Ovary (tissue), 9 donors: Measurements from ENCODE around the gene FANK1. TPM values are rescaled to one million over a fixed set of nuclear protein-coding genes. Genes with fewer than 3 reads are reported as not detected.

Experiments
- DNase-seq, 5 donors: peaks; one replicate each; pipeline ENCODE4 v3.0.0-alpha.2; 2019 to 2020
- H3K27ac ChIP-seq, 2 donors: fragments of 200-600 bp; one replicate each; pipeline versions ENCODE4 v1.5.1 to v1.8.0; 2019 to 2022
- H3K27me3 ChIP-seq: fragments of 200-600 bp; one replicate; pipeline ENCODE4 v1.8.0; 2022
- H3K36me3 ChIP-seq: fragments of 200-600 bp; sonication (generic); one replicate; pipeline ENCODE4 v1.5.1; 2019
- H3K4me1 ChIP-seq: one replicate; pipeline ENCODE4 v1.8.1; 2013; ENCODE audit warnings: mild to moderate bottlenecking, moderate library complexity; ENCODE audit not compliant: insufficient read depth
- H3K4me3 ChIP-seq: fragments of 200-600 bp; sonication (generic); one replicate; pipeline ENCODE4 v1.5.1; 2017
- H3K9me3 ChIP-seq, 2 donors: fragments of 200-600 bp in 1 of 2; sonication (generic) in 1 of 2; one replicate each; pipeline versions ENCODE4 v1.5.1 to v1.8.1; 2013 to 2019; ENCODE audit warnings: mild to moderate bottlenecking in 1 of 2, moderate library complexity in 1 of 2
- EP300 ChIP-seq: sonication (generic); formaldehyde crosslinking; IDR thresholded peaks from one replicate; pipeline ENCODE4 v1.6.1; 2017; ENCODE audit warnings: antibody characterized with exemption
- POLR2A ChIP-seq: fragments of 450-650 bp; IDR thresholded peaks from one replicate; pipeline ENCODE4 v1.6.1; 2017; ENCODE audit warnings: antibody characterized with exemption, mild to moderate bottlenecking, moderate library complexity
- WGBS, 3 donors: extraction: QIAGEN DNeasy Blood & Tissue Kit in 1 of 3; methylation state at CpG; one replicate each; pipeline versions ENCODE4 v1.1.5 to v1.1.7; 2013 to 2017; 5-methylcytosine and 5-hydroxymethylcytosine counted together
- intact Hi-C, 4 donors: fragments of 100-400 bp; cut with DNase I; formaldehyde crosslinking; loops; one replicate each; pipeline versions ENCODE4 v1.11.0 to v1.15.1; 2022 to 2023
- polyA plus RNA-seq, 2 donors: library from polyadenylated mRNA; stranded (reverse); fragments of 200-250 nt in 1 of 2; fragments of 350-450 nt in 1 of 2; fragmentation: Illumina TruSeq in 1 of 2; extraction: RNeasy Lipid Tissue Mini Kit (QIAGEN cat#74804) in 1 of 2; gene quantifications; one replicate each; pipeline ENCODE4 v1.2.3, GENCODE V29; 2013 to 2014
- total RNA-seq, 7 donors: library from RNA; depleted of rRNA in 2 of 7; stranded (reverse); fragments of >200 nt in 2 of 7; fragmentation: NEBNext Ultra II Directional in 3 of 7; extraction: Animal tissue kit (Norgen Biotek cat#: 25700) in 3 of 7; gene quantifications; one replicate each; pipeline versions ENCODE4 v1.1.0 to v1.2.4, GENCODE V29; 2016 to 2023
- TF ChIP-seq, protein P1 (sequence below), 3 donors: fragments of 450-650 bp in 2 of 3; fragments of 200-600 bp in 1 of 3; IDR thresholded peaks; one replicate each; pipeline versions ENCODE4 v1.5.1 to v1.8.0; 2016 to 2022; ENCODE audit warnings: antibody characterized with exemption in 3 of 3, mild to moderate bottlenecking in 1 of 3
- donor health status: DM: no; HTN: no; CAD: no; lungs with moderate emphysema.
- donor health status: DM: no; HTN: no; CAD: no.
- donor health status: Bipolar disorder and iron deficiency.
- donor health status: DM: yes; HTN: yes; CAD: no.
- donor health status: DM: no; HTN: no; CAD: no.
- donor health status: DM: yes; HTN: yes; CAD: no.

FANK1 gene
- total and polyA plus RNA-seq, 9 donors: 4.9 to 27.0 (median 5.6) TPM

DNA sequence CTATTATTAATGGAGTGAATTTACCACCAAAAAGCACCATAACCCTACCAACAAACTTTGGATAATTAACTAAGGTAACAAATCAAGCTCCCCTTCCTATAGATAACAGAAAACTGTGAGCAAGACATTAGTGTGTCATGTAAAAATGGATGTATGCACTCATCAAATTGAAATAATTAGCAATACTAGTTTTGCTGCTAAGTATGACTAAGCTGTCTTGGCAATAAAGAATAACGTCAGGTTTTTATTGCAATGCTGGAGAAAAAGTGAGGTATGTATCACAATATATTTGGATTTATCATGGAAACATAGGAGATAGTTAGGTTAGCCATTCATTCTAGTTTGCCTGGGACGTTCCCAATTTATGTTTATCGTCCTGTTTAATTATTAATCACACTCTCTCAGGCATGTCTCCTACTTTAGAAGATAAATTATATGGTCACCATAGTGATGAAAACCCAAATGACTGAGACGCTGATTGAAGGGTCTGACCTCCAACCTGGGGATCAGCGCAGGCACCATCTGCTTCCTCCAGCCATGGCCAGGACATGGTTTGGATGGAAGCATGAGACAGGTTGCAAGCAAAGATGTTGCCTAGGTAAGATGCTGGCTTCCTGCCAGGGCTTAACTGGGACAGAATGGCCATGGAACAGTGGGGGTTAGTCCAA lies 125.6 kb downstream of the FANK1 start:
- 92 to 96% (median 93%) methylated on average over 5 of the region's 5 CpGs for WGBS, 3 donors
- Histone ChIP-seq H3K27ac (no peak overlapping the region), H3K36me3 (no peaks in the 10 kb centered on the region), H3K4me3 (no peak overlapping the region), H3K27me3 (no peaks in the 10 kb centered on the region), H3K4me1 (peaks cover 1% of the 10 kb centered on the region), H3K9me3 (no peaks in the 10 kb centered on the region)
- intact Hi-C loops: no loop called here
- TF ChIP-seq EP300: no peak
- TF ChIP-seq, protein P1, sequence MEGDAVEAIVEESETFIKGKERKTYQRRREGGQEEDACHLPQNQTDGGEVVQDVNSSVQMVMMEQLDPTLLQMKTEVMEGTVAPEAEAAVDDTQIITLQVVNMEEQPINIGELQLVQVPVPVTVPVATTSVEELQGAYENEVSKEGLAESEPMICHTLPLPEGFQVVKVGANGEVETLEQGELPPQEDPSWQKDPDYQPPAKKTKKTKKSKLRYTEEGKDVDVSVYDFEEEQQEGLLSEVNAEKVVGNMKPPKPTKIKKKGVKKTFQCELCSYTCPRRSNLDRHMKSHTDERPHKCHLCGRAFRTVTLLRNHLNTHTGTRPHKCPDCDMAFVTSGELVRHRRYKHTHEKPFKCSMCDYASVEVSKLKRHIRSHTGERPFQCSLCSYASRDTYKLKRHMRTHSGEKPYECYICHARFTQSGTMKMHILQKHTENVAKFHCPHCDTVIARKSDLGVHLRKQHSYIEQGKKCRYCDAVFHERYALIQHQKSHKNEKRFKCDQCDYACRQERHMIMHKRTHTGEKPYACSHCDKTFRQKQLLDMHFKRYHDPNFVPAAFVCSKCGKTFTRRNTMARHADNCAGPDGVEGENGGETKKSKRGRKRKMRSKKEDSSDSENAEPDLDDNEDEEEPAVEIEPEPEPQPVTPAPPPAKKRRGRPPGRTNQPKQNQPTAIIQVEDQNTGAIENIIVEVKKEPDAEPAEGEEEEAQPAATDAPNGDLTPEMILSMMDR (IDR thresholded peaks at IDR 0.05): no peak
- TF ChIP-seq POLR2A: no peak
- DNase-seq: no peak

DNA sequence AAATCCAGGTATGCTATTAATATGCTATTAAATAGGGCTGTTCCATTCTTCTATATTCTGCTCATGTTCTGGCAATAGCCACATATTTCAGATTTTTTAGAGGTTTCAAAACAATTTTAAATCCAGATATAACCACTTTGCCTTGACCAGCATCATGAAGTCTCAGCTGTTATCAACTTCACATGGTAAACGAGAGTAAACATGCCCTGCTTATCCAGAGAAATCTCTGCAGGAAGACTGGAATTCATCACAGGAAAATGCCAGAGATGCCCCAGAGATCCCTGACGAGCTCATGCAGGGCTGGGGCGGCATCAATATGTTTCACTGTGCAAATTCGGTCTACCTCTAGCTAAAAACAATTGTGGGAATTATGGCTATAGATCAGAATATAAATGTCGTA lies 126.5 kb downstream of the FANK1 start:
- peaks cover 1% of the 10 kb centered on the region for H3K4me1 ChIP-seq
- intact Hi-C loops: no loop called here
- no peak overlapping the region for H3K27ac ChIP-seq
- no peaks in the 10 kb centered on the region for H3K36me3 ChIP-seq
- H3K9me3 ChIP-seq: no peaks in the 10 kb centered on the region
- H3K4me3 ChIP-seq: no peak overlapping the region
- DNase-seq: no peak
- TF ChIP-seq POLR2A (no peak), EP300 (no peak)
- TF ChIP-seq, protein P1 (IDR thresholded peaks at IDR 0.05): no peak
- H3K27me3 ChIP-seq: no peaks in the 10 kb centered on the region
- WGBS, 3 donors: 86 to 89% (median 86%) methylated on average over 5 of the region's 5 CpGs

DNA sequence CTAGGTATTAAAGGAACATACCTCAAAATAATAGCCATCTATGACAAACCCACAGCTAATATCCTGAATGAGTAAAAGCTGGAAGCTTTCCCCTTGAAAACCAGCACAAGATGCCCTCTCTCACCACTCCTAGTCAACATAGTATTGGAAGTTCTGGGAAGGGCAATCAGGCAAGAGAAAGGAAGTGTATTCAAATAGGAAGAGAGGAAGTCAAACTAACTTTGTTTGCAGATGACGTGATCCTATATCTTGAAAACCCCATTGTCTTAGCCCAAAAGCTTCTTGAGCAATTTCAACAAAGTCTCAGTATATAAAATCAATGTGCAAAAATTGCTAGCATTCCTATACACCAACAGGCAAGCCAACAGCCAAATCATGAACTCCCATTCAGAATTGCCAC lies 131.3 kb downstream of the FANK1 start:
- no peak for TF ChIP-seq EP300
- TF ChIP-seq POLR2A: no peak
- TF ChIP-seq, protein P1 (IDR thresholded peaks at IDR 0.05): no peak
- DNase-seq: no peak
- Histone ChIP-seq H3K9me3 (no peaks in the 10 kb centered on the region), H3K27me3 (no peaks in the 10 kb centered on the region), H3K36me3 (no peaks in the 10 kb centered on the region), H3K4me3 (no peak overlapping the region), H3K4me1 (no peaks in the 10 kb centered on the region), H3K27ac (no peak overlapping the region)
- intact Hi-C loops: no loop called here
- 93 to 100% (median 100%) methylated on average over 1 of the region's 1 CpG for WGBS, 3 donors

DNA sequence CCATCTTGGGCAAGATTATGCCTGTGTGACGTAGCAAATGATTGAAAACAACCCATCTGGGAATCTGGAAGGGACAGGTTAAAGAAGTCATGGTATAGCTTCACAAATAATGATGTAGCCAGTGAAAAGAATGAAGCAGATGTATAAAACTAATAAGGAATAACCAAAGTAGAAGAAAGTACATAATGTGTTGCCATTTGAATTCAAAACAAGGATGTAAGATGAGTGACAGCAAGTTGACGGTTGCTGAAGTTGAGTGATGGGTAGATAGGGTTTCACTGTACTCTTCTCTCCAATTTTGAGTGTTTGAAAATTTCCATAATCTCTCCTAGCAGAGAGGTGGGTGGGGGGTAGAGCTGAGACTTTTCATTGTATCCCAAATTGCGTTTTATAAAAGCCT lies 133.6 kb downstream of the FANK1 start:
- no peaks in the 10 kb centered on the region for H3K36me3 ChIP-seq
- H3K27ac ChIP-seq: no peak overlapping the region
- intact Hi-C loops: no loop called here
- WGBS, 3 donors: 92 to 95% (median 93%) methylated on average over 3 of the region's 3 CpGs
- no peak for DNase-seq
- TF ChIP-seq, protein P1 (IDR thresholded peaks at IDR 0.05): no peak
- TF ChIP-seq POLR2A: no peak
- TF ChIP-seq EP300: no peak
- H3K27me3 ChIP-seq: no peaks in the 10 kb centered on the region
- H3K4me3 ChIP-seq: no peak overlapping the region
- H3K4me1 ChIP-seq: no peaks in the 10 kb centered on the region
- H3K9me3 ChIP-seq: no peaks in the 10 kb centered on the region
